Vagina (tissue), 2 donors: ENCODE results near the gene SCN4A.

Experiments
- CTCF ChIP-seq, 3 experiments: fragments of 450-650 bp in 2 of 3; fragments of 200-600 bp in 1 of 3; sonication (generic) in 1 of 3; IDR thresholded peaks; one replicate each; pipeline ENCODE4 v1.5.1; 2017 to 2019; ENCODE audit warnings: antibody characterized with exemption in 3 of 3, mild to moderate bottlenecking in 2 of 3, moderate library complexity in 2 of 3
- POLR2A ChIP-seq, 2 donors: fragments of 450-650 bp; IDR thresholded peaks; one replicate each; pipeline ENCODE4 v1.6.1; 2017; ENCODE audit warnings: antibody characterized with exemption in 2 of 2, mild to moderate bottlenecking in 2 of 2, moderate library complexity in 2 of 2
- POLR2AphosphoS5 ChIP-seq, 2 donors: sonication (generic); formaldehyde crosslinking; IDR thresholded peaks; one replicate each; pipeline ENCODE4 v1.9.0; 2017; ENCODE audit warnings: antibody characterized with exemption in 2 of 2, mild to moderate bottlenecking in 2 of 2, low read depth in 1 of 2; ENCODE audit not compliant: insufficient read depth in 1 of 2

GRCh38 chr17:63987221-63988126 lies 14.8 kb upstream of the SCN4A start:
- TF ChIP-seq CTCF (IDR thresholded peaks at IDR 0.05) (no peak), POLR2A (IDR thresholded peaks at IDR 0.05) (no peak), POLR2AphosphoS5 (IDR thresholded peaks at IDR 0.05; ENCODE audit: insufficient read depth in 1 of 2, low read depth in 1 of 2) (no peak)
